Measurements from ENCODE around the gene TMEM26.

GRCh38 chr10:61415824-61416223 lies 37.4 kb downstream of the TMEM26 start:
- TF ChIP-seq CTCF (IDR thresholded peaks at IDR 0.05) (no peak), EZH2 (IDR thresholded peaks at IDR 0.05) (no peak)

Data from neural progenitor cell (in vitro differentiated cells).